Eye (tissue), 1 donor: Measurements from ENCODE around the gene OR1F1.
"Not testable (repeated sequence)": the region's sequence is repeated elsewhere in the genome, so short reads cannot be mapped to it uniquely, and the experiment has no call there.

Experiments used
- DNase-seq: peaks from one replicate; pipeline ENCODE4 v3.0.0-alpha.2; 2015

The OR1F1 gene

GRCh38 chr16:3175157-3176093, 12.6 kb upstream of the OR1F1 start:
- peak; percentile 27 for DNase-seq

- no peak for DNase-seq
These were observed 8.4 kb upstream of the OR1F1 start for GRCh38 chr16:3179651-3180050.

- no peak for DNase-seq
These were observed 7.5 kb upstream of the OR1F1 start for GRCh38 chr16:3180445-3180878.

- not testable (repeated sequence) for DNase-seq
These were observed 5.8 kb upstream of the OR1F1 start for GRCh38 chr16:3182293-3182607.

GRCh38 chr16:3182608-3183444, 5.2 kb upstream of the OR1F1 start:
- peak; percentile 63 for DNase-seq

GRCh38 chr16:3183445-3184139, 4.4 kb upstream of the OR1F1 start:
- DNase-seq = peak; percentile 42

- DNase-seq = no peak
These were observed 886 bp upstream of the OR1F1 start for GRCh38 chr16:3186946-3187690.

GRCh38 chr16:3188675-3188924, 596 bp downstream of the OR1F1 start:
- DNase-seq = no peak

GRCh38 chr16:3188925-3189825, 1.2 kb downstream of the OR1F1 start:
- peak; percentile 58 for DNase-seq

GRCh38 chr16:3189869-3190268, 1.9 kb downstream of the OR1F1 start:
- no peak for DNase-seq

- peak; percentile 31 for DNase-seq
These were observed 2.9 kb downstream of the OR1F1 start for GRCh38 chr16:3190949-3191353.

- no peak for DNase-seq
These were observed 4.5 kb downstream of the OR1F1 start for GRCh38 chr16:3192476-3193019.

- no peak for DNase-seq
These were observed 5.5 kb downstream of the OR1F1 start for GRCh38 chr16:3193221-3194212.

- DNase-seq = no peak
These were observed 6.8 kb downstream of the OR1F1 start for GRCh38 chr16:3194792-3195191.

- no peak for DNase-seq
These were observed 8.0 kb downstream of the OR1F1 start for GRCh38 chr16:3195975-3196374.

GRCh38 chr16:3197694-3198333, 9.8 kb downstream of the OR1F1 start:
- DNase-seq = not testable (repeated sequence)

- no peak for DNase-seq
These were observed 10.5 kb downstream of the OR1F1 start for GRCh38 chr16:3198334-3199072.

GRCh38 chr16:3202903-3203539, 15.0 kb downstream of the OR1F1 start:
- DNase-seq = no peak
